ENCODE data around the gene PTPRO. TPM values are rescaled to one million over a fixed set of nuclear protein-coding genes. Genes with fewer than 3 reads are reported as not detected.

Gene PTPRO
- total and polyA plus RNA-seq, 10 of the 15 experiments (the other 5 are each of a cell fraction or from before 2014, with no cell fraction given) = 1.2 to 5.3 (median 3.5) TPM

- no peak for TF ChIP-seq RAD21 (IDR thresholded peaks at IDR 0.05; ENCODE audit: insufficient read depth, low read depth, low read length)
These were observed 147.0 kb downstream of the PTPRO start (continued) for GRCh38 chr12:15469356-15469755.

GRCh38 chr12:15472036-15472435 lies 149.7 kb downstream of the PTPRO start:
- ChIA-PET CTCF (no interaction called here), SMC1A (ENCODE audit: uncharacterized antibody, unreplicated experiment) (no interaction called here), POLR2A (no interaction called here), RAD21 (ENCODE audit: unreplicated experiment) (no interaction called here)
- in situ Hi-C loops (cut with MboI) (no loop called here), intact Hi-C loops (cut with micrococcal nuclease; ENCODE audit: unreplicated experiment) (no loop called here)
- Histone ChIP-seq H3K4me2 (ENCODE audit: control insufficient read depth, insufficient read depth) (no peak overlapping the region), H2AFZ (ENCODE audit: control insufficient read depth, low read depth, low read length) (no peak overlapping the region), H4K20me1 (ENCODE audit: control insufficient read depth, insufficient read depth) (no peaks in the 10 kb centered on the region), H3K4me1 (ENCODE audit: control insufficient read depth, insufficient read depth, low read length) (no peaks in the 10 kb centered on the region), H3K4me3 (no peak overlapping the region), H3K9me3 (replicated peaks; ENCODE audit: control insufficient read depth, insufficient read depth, low read length) (no peaks in the 10 kb centered on the region), H3K79me2 (ENCODE audit: control insufficient read depth, insufficient read depth, low read length) (no peaks in the 10 kb centered on the region), H3K27ac (ENCODE audit: control insufficient read depth, insufficient read depth) (no peak overlapping the region), H3K9ac (ENCODE audit: control insufficient read depth, insufficient read depth, low read length) (no peak overlapping the region), H3K27me3 (replicated peaks in 1 of 2; ENCODE audit: control insufficient read depth in 2 of 2, insufficient read depth in 2 of 2, low read length in 1 of 2) (peaks cover 0 to 2% of the 10 kb centered on the region in 2 experiments; a peak in 1 of 4 replicates), H3K36me3 (ENCODE audit: control insufficient read depth in 2 of 2, insufficient read depth in 2 of 2, low read length in 1 of 2) (no peaks in the 10 kb centered on the region)
- WGBS (ENCODE audit: insufficient coverage, insufficient replicate concordance, low lambda C conversion rate, missing lambda C conversion rate) = 18% methylated on average over 2 of the region's 2 CpGs
- no peak for FAIRE-seq
- no TSS peak for BruUV-seq (replicated peaks)
- no peak for ATAC-seq
- no peak for DNase-seq (ENCODE audit: low read depth, low spot score)
- TF ChIP-seq SMAD5 (IDR thresholded peaks at IDR 0.05; ENCODE audit: low read depth) (no peak), CEBPZ (IDR thresholded peaks at IDR 0.05; ENCODE audit: low read depth, low read length) (no peak), TARDBP (IDR thresholded peaks at IDR 0.05; ENCODE audit: borderline replicate concordance) (no peak), FOXM1 (IDR thresholded peaks at IDR 0.05; ENCODE audit: low read depth, low read length) (no peak), SMAD1 (IDR thresholded peaks at IDR 0.05; ENCODE audit: low read depth, partially characterized antibody) (no peak), HDGF (IDR thresholded peaks at IDR 0.05) (no peak), SMARCA5 (IDR thresholded peaks at IDR 0.05) (no peak), MTA3 (IDR thresholded peaks at IDR 0.05; ENCODE audit: borderline replicate concordance, low read length) (no peak), TBL1XR1 (IDR thresholded peaks at IDR 0.05; ENCODE audit: low read depth, low read length) (no peak), NR2C2 (IDR thresholded peaks at IDR 0.05; ENCODE audit: borderline replicate concordance, control insufficient read depth, insufficient read length, low read depth) (no peak), RBBP5 (conservative IDR thresholded peaks at IDR 0.05) (no peak)
- TF ChIP-seq, protein P1, sequence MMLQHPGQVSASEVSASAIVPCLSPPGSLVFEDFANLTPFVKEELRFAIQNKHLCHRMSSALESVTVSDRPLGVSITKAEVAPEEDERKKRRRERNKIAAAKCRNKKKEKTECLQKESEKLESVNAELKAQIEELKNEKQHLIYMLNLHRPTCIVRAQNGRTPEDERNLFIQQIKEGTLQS (IDR thresholded peaks at IDR 0.05; ENCODE audit: borderline replicate concordance, extremely low read depth, low read depth, low read length) = no peak

Measured in GM12878 (cell line).